Amniotic stem cell (primary cell): ENCODE measurements around the gene ZMAT3.

Experiments used
- DNase-seq: peaks from one replicate; lab custom pipeline; 2025; lab: John Stamatoyannopoulos, UW

ZMAT3 gene

GRCh38 chr3:179021119-179021903 lies 50.3 kb downstream of the ZMAT3 start:
- no peak for DNase-seq

GRCh38 chr3:179020112-179020511 lies 51.5 kb downstream of the ZMAT3 start:
- no peak for DNase-seq

GRCh38 chr3:179018808-179019207 lies 52.8 kb downstream of the ZMAT3 start:
- DNase-seq, result no peak

GRCh38 chr3:179016979-179017670 lies 54.5 kb downstream of the ZMAT3 start:
- DNase-seq, result no peak

GRCh38 chr3:179015551-179016020 lies 56.0 kb downstream of the ZMAT3 start:
- peak; percentile 30 for DNase-seq

GRCh38 chr3:179005706-179006105 lies 65.9 kb downstream of the ZMAT3 start:
- DNase-seq, result no peak

- DNase-seq, result no peak
Measured at GRCh38 chr3:179005213-179005612, 66.4 kb downstream of the ZMAT3 start.

- DNase-seq, result no peak
Measured at GRCh38 chr3:179000659-179001058, 71.0 kb downstream of the ZMAT3 start.

GRCh38 chr3:179000144-179000543 lies 71.5 kb downstream of the ZMAT3 start:
- no peak for DNase-seq

- no peak for DNase-seq
Measured at GRCh38 chr3:178996399-178996798, 75.2 kb downstream of the ZMAT3 start.

GRCh38 chr3:178990293-178990692 lies 81.3 kb downstream of the ZMAT3 start:
- no peak for DNase-seq

GRCh38 chr3:178989821-178990220 lies 81.8 kb downstream of the ZMAT3 start:
- DNase-seq, result no peak

GRCh38 chr3:178987745-178988144 lies 83.9 kb downstream of the ZMAT3 start:
- no peak for DNase-seq

GRCh38 chr3:178986456-178986855 lies 85.2 kb downstream of the ZMAT3 start:
- DNase-seq, result no peak

GRCh38 chr3:178982137-178982536 lies 89.5 kb downstream of the ZMAT3 start:
- DNase-seq, result no peak

- DNase-seq, result no peak
Measured at GRCh38 chr3:178975320-178975719, 96.3 kb downstream of the ZMAT3 start.

- no peak for DNase-seq
Measured at GRCh38 chr3:178971614-178972013, 100.0 kb downstream of the ZMAT3 start.

GRCh38 chr3:178969004-178969700 lies 102.5 kb downstream of the ZMAT3 start:
- DNase-seq, result no peak
